SKM-1 (cell line): ENCODE measurements around the gene MAP6.

Experiments
- DNase-seq: peaks from one replicate; lab custom pipeline; 2025; ENCODE audit not compliant: unreplicated experiment; lab: John Stamatoyannopoulos, UW

Gene MAP6

GRCh38 chr11:75554258-75555022 is 114.4 kb downstream of the MAP6 start:
- DNase-seq: no peak

GRCh38 chr11:75553889-75554257 is 115.0 kb downstream of the MAP6 start:
- DNase-seq: no peak

GRCh38 chr11:75553182-75553581 is 115.7 kb downstream of the MAP6 start:
- DNase-seq: no peak

- DNase-seq: no peak
These were observed 119.4 kb downstream of the MAP6 start for GRCh38 chr11:75549370-75549958.

- DNase-seq: no peak
These were observed 120.1 kb downstream of the MAP6 start for GRCh38 chr11:75548595-75549272.

- DNase-seq: no peak
These were observed 121.2 kb downstream of the MAP6 start for GRCh38 chr11:75547617-75548058.

- DNase-seq: no peak
These were observed 121.7 kb downstream of the MAP6 start for GRCh38 chr11:75547177-75547576.

- DNase-seq: no peak
These were observed 125.0 kb downstream of the MAP6 start for GRCh38 chr11:75543806-75544205.

- DNase-seq: no peak
These were observed 126.8 kb downstream of the MAP6 start for GRCh38 chr11:75542088-75542438.

- no peak for DNase-seq
These were observed 127.4 kb downstream of the MAP6 start for GRCh38 chr11:75541193-75542087.

- DNase-seq: no peak
These were observed 129.1 kb downstream of the MAP6 start for GRCh38 chr11:75539459-75540334.

GRCh38 chr11:75538150-75538942 is 130.5 kb downstream of the MAP6 start:
- DNase-seq: no peak

- DNase-seq: no peak
These were observed 131.1 kb downstream of the MAP6 start for GRCh38 chr11:75537740-75538139.
